HL-60 (cell line): ENCODE results near the gene NFE2L1.

Experiments
- POLR2AphosphoS5 ChIP-seq: IDR thresholded peaks from 2 replicates; pipeline ENCODE4 v1.6.1; 2012; ENCODE audit warnings: low read depth
- TF ChIP-seq, protein P1 (sequence below): IDR thresholded peaks from one replicate; pipeline ENCODE4 v1.5.1; 2011; ENCODE audit warnings: low read length, control low read depth, inconsistent platforms; ENCODE audit not compliant: insufficient read depth

DNA sequence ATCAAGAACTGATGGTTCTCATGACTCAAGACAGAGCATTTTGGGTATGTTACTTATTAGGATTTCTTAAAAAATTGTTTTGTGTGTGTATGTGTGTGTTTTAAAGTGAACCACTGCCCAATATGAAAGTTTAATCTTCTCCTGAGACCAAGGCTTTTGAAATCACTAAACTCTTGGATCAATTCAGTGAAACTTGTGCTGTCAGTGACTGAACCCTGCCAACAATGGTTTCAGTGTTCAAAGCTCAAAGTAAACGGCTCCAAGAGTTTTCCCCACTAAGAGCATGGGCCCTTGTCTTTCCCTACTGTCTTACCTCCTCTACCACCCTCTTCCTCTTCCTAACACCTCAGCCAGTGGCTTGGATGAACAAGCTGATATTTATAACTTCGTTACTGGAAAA lies 22.0 kb downstream of the NFE2L1 start:
- TF ChIP-seq, protein P1, sequence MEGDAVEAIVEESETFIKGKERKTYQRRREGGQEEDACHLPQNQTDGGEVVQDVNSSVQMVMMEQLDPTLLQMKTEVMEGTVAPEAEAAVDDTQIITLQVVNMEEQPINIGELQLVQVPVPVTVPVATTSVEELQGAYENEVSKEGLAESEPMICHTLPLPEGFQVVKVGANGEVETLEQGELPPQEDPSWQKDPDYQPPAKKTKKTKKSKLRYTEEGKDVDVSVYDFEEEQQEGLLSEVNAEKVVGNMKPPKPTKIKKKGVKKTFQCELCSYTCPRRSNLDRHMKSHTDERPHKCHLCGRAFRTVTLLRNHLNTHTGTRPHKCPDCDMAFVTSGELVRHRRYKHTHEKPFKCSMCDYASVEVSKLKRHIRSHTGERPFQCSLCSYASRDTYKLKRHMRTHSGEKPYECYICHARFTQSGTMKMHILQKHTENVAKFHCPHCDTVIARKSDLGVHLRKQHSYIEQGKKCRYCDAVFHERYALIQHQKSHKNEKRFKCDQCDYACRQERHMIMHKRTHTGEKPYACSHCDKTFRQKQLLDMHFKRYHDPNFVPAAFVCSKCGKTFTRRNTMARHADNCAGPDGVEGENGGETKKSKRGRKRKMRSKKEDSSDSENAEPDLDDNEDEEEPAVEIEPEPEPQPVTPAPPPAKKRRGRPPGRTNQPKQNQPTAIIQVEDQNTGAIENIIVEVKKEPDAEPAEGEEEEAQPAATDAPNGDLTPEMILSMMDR, result no peak
- TF ChIP-seq POLR2AphosphoS5, result no peak
